Astrocyte (in vitro differentiated cells and primary cell): ENCODE results near the gene TRAK1. TPM values are rescaled to one million over a fixed set of nuclear protein-coding genes. Genes with fewer than 3 reads are reported as not detected.

Experiments
- DNase-seq: peaks from one replicate; pipeline ENCODE4 v3.0.0-alpha.2; 2010; ENCODE audit warnings: low read depth
- FAIRE-seq: peaks from 2 replicates; lab custom pipeline; 2011; peaks lifted over from hg19 to GRCh38; lab: Jason Lieb, UNC
- H2AFZ ChIP-seq: 2 replicates; pipeline ENCODE4 v1.6.0; 2012; ENCODE audit warnings: low read depth, low read length, inconsistent platforms
- H3K27ac ChIP-seq: 2 replicates; pipeline ENCODE4 v1.5.1; 2011; ENCODE audit warnings: low read depth, low read length, inconsistent platforms
- H3K27me3 ChIP-seq: 2 replicates; pipeline ENCODE4 v1.6.0; 2011; ENCODE audit warnings: low read length, inconsistent platforms; ENCODE audit not compliant: insufficient read depth
- H3K36me3 ChIP-seq: 2 replicates; pipeline ENCODE4 v1.5.1; 2011; ENCODE audit warnings: low read length, inconsistent platforms; ENCODE audit not compliant: insufficient read depth
- H3K4me1 ChIP-seq: 2 replicates; pipeline ENCODE4 v1.5.1; 2011; ENCODE audit warnings: low read length, inconsistent platforms; ENCODE audit not compliant: insufficient read depth
- H3K4me2 ChIP-seq: 2 replicates; pipeline ENCODE4 v1.6.0; 2012; ENCODE audit warnings: low read length, inconsistent platforms
- H3K4me3 ChIP-seq: 2 replicates; pipeline ENCODE4 v1.5.1; 2011; ENCODE audit warnings: low read depth, mild to moderate bottlenecking, low read length, inconsistent platforms; ENCODE audit not compliant: insufficient read depth
- H3K79me2 ChIP-seq: 2 replicates; pipeline ENCODE4 v1.6.0; 2012; ENCODE audit warnings: mild to moderate bottlenecking, low read length, inconsistent platforms; ENCODE audit not compliant: insufficient read depth
- H3K9ac ChIP-seq: 2 replicates; pipeline ENCODE4 v1.6.0; 2012; ENCODE audit warnings: mild to moderate bottlenecking, low read length, inconsistent platforms
- H3K9me3 ChIP-seq: 2 replicates; pipeline ENCODE4 v1.5.1; 2012; ENCODE audit warnings: low read depth, mild to moderate bottlenecking, low read length, inconsistent platforms; ENCODE audit not compliant: insufficient read depth
- H4K20me1 ChIP-seq: 2 replicates; pipeline ENCODE4 v1.6.0; 2012; ENCODE audit warnings: low read length, inconsistent platforms; ENCODE audit not compliant: insufficient read depth
- H3K27ac Mint-ChIP-seq: one replicate; pipeline ENCODE4 v1.8.0; 2021; ENCODE audit warnings: mild to moderate bottlenecking, mixed read lengths; ENCODE audit not compliant: unreplicated experiment
- H3K27me3 Mint-ChIP-seq: one replicate; pipeline ENCODE4 v1.8.0; 2021; ENCODE audit warnings: low read depth, mixed read lengths; ENCODE audit not compliant: unreplicated experiment
- H3K36me3 Mint-ChIP-seq: one replicate; pipeline ENCODE4 v1.8.0; 2021; ENCODE audit warnings: low read depth, mixed read lengths; ENCODE audit not compliant: unreplicated experiment
- H3K4me1 Mint-ChIP-seq: one replicate; pipeline ENCODE4 v1.8.0; 2021; ENCODE audit warnings: low read depth, mixed read lengths; ENCODE audit not compliant: unreplicated experiment
- H3K4me3 Mint-ChIP-seq: one replicate; pipeline ENCODE4 v1.8.0; 2021; ENCODE audit warnings: mild to moderate bottlenecking, moderate library complexity, mixed read lengths; ENCODE audit not compliant: unreplicated experiment
- H3K9me3 Mint-ChIP-seq: one replicate; pipeline ENCODE4 v1.8.0; 2021; ENCODE audit warnings: mild to moderate bottlenecking, mixed read lengths; ENCODE audit not compliant: unreplicated experiment
- CTCF ChIP-seq: IDR thresholded peaks from 2 replicates; pipeline ENCODE4 v1.5.1; 2011; ENCODE audit warnings: low read depth, mild to moderate bottlenecking, inconsistent platforms, low read length, moderate library complexity; ENCODE audit not compliant: insufficient read depth
- EZH2 ChIP-seq: IDR thresholded peaks from 2 replicates; pipeline ENCODE4 v1.6.1; 2012; ENCODE audit warnings: mild to moderate bottlenecking, low read length, inconsistent platforms; ENCODE audit not compliant: insufficient read depth
- total RNA-seq: library from RNA; stranded (reverse); gene quantifications from 2 replicates; pipeline ENCODE4 v1.2.1, GENCODE V29; 2021

TRAK1 gene
- total RNA-seq, 1 donor from 2014 or later, result 56.2 TPM

- peak overlapping the region; percentile 41 for H3K27ac Mint-ChIP-seq
- H3K27me3 Mint-ChIP-seq, result no peaks in the 10 kb centered on the region
- FAIRE-seq, result no peak
Observed at GRCh38 chr3:42190701-42191442, 99.7 kb downstream of the TRAK1 start.

GRCh38 chr3:42191443-42191747, 100.2 kb downstream of the TRAK1 start:
- peaks cover 11% of the 10 kb centered on the region for H3K36me3 ChIP-seq
- TF ChIP-seq CTCF (no peak), EZH2 (no peak)
- peaks cover 46% of the 10 kb centered on the region for H4K20me1 ChIP-seq
- H3K9me3 ChIP-seq, result no peaks in the 10 kb centered on the region
- Mint-ChIP-seq H3K9me3 (peaks cover 2% of the 10 kb centered on the region), H3K4me3 (no peak overlapping the region), H3K27me3 (no peaks in the 10 kb centered on the region), H3K36me3 (peaks cover 31% of the 10 kb centered on the region), H3K4me1 (peaks cover 49% of the 10 kb centered on the region), H3K27ac (peak overlapping the region; percentile 3)
- no peak overlapping the region for H3K4me3 ChIP-seq
- no peak overlapping the region for H3K4me2 ChIP-seq
- no peaks in the 10 kb centered on the region for H3K79me2 ChIP-seq
- H3K27me3 ChIP-seq, result no peaks in the 10 kb centered on the region
- no peak overlapping the region for H3K27ac ChIP-seq
- FAIRE-seq (no peak), DNase-seq (no peak)
- no peak overlapping the region for H3K9ac ChIP-seq
- H2AFZ ChIP-seq, result no peak overlapping the region
- peaks cover 10% of the 10 kb centered on the region for H3K4me1 ChIP-seq

More at GRCh38 chr3:42190701-42191442, 99.7 kb downstream of the TRAK1 start:
- TF ChIP-seq EZH2 (no peak), CTCF (peak; percentile 89)
- Histone ChIP-seq H3K9me3 (no peaks in the 10 kb centered on the region), H4K20me1 (peaks cover 51% of the 10 kb centered on the region), H3K27me3 (no peaks in the 10 kb centered on the region), H3K27ac (no peak overlapping the region), H3K4me2 (no peak overlapping the region), H3K9ac (no peak overlapping the region), H3K4me3 (no peak overlapping the region), H3K79me2 (no peaks in the 10 kb centered on the region), H3K36me3 (peaks cover 11% of the 10 kb centered on the region), H3K4me1 (peaks cover 10% of the 10 kb centered on the region), H2AFZ (no peak overlapping the region)
- DNase-seq, result peak; percentile 10
- Mint-ChIP-seq H3K4me3 (no peak overlapping the region), H3K9me3 (peaks cover 2% of the 10 kb centered on the region), H3K4me1 (peaks cover 46% of the 10 kb centered on the region), H3K36me3 (peaks cover 28% of the 10 kb centered on the region)
